H4 (cell line): ENCODE results near the gene PLEKHF1. TPM values are rescaled to one million over a fixed set of nuclear protein-coding genes. Genes with fewer than 3 reads are reported as not detected.

Experiments used
- DNase-seq: peaks from one replicate; pipeline ENCODE4 v3.0.0-alpha.2; 2015; ENCODE audit warnings: low spot score
- total RNA-seq: library from RNA; depleted of rRNA; stranded (reverse); fragments of >200 nt; shearing (Covaris generic); gene quantifications from 2 replicates; pipeline ENCODE4 v1.2.3, GENCODE V29; 2014

The PLEKHF1 gene
- total RNA-seq, 1 experiment from 2014 or later = 9.2 TPM

DNA sequence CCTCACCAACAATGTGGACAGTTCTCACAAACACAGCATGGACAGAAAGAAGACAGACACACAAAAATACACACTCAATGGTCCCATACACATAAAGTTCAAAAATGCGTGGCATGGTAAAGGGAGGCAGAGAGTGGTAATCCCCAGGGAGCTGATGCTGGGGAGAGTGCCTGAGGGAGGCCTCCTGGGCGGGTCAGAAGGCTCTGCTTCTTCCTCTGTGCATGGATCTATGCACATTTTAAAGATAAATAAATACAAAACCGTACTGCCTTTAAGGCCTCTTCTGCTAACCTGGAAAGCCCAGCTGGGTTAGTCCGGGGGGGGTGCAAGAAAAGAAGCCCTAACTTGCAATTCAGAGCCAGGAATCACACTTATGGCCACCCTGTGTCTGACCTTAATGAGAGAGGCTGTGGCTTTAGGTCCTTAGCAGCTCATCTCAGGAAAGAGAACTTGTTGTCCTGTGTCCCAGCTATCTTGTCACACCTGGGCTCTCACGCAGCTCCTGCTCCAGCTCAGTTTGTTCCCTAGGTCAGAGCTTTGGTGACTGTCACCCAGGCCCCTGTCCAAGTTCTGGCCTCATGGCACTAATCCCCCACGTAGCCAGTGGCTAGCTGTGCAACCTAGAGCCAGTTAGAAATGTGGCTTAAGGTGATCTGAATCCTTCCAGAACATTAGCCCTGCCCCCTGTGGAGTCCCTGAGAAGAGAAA, 30.7 kb upstream of the PLEKHF1 start:
- DNase-seq = no peak

DNA sequence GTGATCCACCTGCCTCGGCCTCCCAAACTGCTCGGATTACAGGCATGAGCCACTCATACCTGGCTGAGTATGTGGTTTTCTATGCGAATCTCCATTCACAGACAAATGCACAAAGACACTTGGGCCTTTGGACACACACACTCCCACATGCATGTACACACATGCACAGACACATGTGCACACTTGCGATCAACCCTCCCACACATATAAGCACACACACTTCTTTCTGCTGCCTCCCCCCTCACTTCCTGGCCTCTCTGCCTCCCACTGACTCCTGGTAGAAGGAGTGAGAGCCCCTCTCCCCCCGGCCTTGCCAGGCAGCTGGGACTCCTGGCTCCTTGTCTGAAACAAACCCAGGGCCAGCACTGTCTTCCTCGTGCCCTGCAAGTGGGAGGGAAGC, 29.3 kb upstream of the PLEKHF1 start:
- no peak for DNase-seq

DNA sequence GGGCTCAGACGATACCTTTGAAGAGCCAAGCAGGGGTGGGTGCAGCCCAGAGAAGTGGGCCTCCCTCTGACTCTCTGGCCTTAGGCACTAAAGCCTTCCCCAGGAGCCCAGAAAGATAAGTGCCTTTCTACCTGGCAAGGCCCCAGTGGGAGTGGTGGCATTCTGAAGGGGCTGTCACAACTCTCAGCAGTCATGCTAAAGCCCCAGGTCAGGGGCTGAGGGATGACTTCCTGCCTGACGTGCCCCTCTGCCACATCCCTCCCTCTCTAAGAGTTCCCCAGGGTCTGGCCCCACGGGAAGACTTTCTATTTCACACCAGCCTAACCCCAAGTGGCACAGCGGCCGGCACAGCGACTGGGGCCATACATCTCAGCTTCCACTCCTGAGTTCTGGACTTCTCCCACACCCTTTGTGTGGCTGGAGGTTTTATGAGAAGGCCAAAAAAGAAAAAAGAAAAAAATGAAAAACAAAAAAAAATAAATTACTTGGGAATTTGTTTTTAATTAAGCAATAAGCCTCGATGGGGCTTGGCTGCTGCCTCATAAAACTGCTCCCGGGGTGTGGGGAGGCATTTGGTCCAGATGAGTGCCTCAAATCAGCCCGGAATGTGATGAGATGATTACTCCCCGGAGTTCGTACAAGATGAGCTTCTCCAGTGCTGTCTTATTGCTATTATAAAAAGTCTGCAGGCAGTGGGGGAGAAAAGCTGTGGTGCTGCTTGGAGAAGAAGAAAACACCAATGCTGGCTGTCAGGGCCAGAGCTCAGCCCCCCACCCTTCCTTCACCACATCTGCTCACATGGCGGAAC, 28.5 kb upstream of the PLEKHF1 start:
- no peak for DNase-seq

DNA sequence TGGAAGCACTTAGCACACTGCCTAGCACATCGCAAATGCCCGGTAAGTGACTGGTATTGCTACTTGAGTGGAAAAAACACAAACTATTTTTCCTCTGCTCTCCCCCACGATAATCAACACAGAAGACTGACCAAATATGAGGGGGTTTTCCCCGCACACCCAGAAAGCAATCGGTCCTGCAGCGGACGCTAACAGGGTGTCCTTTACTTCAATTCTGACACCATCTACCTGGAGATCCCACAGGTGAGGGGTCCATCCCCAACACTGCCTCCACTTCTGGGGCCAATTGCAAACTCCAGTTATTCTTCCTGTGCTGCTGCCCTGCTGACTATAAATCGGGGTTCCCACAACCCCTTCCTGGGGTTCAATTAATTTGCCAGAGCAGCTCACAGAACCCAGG, 26.2 kb upstream of the PLEKHF1 start:
- no peak for DNase-seq

DNA sequence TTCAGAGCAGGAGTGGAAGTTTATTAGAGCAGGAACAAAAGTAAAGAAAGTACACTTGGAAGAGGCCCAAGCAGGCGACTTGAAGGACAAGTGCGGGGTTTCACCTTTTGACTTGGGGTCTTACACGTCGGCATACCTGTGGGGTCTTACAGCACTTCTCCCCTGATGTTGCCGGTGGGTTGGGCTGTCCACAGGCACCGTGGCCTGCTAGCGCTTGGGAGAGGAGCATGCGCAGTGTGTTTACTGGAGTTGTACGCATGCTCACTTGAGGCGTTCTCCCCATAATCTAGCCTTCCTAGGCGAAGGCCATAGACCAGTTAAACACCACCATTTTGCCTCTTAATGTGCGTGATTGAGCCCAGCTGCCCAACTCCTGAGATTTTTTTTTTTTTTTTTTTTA, 25.0 kb upstream of the PLEKHF1 start:
- no peak for DNase-seq

DNA sequence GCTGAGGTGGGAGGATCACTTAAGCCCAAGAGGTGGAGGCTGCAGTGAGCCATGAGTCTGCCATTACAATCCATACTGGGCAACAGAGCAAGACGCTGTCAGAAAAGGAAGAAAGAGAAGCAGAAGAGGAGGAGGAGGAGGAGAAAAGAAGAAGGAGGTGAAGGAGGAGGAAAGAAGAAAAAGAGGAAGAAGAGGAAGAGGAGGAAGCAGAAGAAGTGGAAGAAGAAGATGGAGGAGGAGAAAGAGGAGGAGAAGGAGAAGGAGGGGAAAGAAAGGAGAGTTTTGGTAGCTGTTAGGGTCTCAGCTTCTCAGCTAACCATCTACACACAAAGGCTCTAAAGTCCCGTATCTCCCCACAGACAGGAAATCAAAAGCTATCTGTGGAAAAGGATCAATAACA, 23.7 kb upstream of the PLEKHF1 start:
- no peak for DNase-seq

DNA sequence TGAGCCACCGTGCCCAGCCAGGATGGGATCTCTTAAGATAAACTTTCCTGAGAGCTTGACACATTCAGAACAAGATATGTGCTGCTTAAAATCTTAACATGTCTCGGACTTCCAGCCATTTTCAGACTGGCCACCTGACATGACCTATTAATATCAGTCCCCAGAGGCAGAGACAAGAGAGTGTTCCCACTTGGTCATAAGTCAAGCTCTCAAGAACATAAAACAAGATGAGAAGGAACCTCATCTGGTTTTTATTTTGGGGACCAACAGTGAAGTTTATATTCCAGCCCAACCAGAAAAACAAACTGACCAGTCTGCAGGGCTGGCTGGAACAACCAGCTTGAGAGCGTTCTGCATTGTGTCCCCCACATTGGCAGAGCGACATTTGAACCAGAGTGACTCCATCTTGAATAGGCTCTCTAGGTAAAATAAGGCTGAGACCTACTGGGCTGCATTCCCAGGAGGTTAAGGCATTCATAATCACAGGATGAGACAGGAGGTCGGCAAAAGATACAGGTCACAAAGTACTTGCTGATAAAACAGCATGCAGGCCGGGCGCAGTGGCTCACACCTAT, 21.8 kb upstream of the PLEKHF1 start:
- DNase-seq = no peak

DNA sequence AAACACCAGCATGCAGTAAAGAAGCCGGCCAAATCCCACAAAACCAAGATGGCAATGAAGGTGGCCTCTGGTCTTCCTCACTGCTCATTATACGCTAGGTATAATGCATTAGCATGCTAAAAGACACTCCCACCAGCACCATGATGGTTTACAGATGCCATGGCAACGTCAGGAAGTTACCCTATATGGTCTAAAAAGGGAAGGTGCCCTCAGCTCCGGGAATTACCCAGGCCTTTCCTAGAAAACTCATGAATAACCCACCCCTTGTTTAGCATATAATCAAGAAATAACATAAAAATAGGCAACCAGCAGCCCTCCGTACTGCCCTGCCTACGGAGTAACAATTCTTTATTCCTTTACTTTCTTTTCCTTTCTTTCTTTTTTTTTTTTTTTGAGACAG, 21.1 kb upstream of the PLEKHF1 start:
- DNase-seq = no peak

DNA sequence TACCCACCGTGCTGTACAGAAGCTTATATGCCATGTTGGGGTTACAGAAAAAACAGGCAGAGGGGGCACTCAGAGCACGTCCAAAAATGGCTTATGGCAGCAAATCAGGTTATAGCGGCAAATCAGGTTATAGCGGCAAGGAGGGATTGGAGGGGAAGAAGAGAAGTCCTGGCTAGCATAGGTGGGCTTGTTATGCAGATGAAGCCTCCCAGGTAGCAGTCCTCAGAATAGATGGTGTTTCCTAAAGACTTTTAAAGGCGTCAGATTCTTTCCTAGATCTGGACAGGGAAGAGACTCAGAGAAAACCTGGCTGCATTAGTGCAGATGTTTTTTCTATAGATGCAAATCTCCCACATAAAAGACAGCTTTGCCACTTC, 19.8 kb upstream of the PLEKHF1 start:
- no peak for DNase-seq

DNA sequence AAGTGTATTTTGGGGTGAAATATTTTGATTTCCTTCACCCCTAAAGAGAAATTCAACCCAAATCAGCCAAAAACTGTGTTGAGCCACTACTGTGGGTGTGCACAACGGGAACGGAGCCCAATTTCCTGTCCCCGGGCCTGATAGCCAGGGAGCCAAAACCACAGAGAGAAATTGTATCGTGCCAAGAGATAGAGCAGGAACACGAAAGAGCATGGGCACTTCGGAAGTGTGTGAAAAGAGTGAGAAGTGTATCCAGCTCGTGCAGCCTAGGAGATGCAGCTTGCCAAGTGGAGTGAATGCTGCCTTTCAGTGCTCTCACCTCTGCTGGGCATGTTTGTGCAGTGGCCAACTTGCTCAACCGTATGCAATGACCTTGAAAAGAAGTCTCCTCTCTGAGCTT, 19.4 kb upstream of the PLEKHF1 start:
- peak; percentile 71 for DNase-seq

DNA sequence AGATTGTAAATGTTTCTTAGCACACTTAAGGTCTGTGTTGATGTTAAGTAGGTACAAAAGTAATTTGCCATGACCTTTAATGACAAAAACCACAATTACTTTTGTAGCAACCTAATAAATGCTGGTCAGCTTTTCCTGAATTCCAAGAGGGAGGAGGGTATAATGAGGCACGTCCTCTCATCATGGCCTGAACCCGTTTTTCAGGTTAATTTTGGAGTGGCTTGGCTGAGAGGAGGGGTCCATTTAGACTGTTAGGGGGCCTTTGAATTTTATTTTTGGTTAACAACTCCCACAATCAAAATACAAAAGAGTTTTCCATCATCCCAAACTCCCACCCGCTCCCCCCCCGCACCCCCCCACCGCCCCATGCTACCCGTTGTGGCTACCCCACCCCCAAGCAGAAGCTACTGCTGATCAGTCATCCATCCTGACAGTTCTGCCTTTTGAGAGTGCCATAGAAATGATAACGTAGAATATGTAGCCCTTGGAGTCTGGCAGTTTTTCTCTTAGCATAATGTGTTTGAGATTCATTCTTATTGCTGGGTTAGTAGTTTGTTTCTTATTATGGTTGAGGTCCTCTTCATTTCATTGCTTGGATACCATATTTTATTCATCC, 14.4 kb upstream of the PLEKHF1 start:
- DNase-seq = no peak

DNA sequence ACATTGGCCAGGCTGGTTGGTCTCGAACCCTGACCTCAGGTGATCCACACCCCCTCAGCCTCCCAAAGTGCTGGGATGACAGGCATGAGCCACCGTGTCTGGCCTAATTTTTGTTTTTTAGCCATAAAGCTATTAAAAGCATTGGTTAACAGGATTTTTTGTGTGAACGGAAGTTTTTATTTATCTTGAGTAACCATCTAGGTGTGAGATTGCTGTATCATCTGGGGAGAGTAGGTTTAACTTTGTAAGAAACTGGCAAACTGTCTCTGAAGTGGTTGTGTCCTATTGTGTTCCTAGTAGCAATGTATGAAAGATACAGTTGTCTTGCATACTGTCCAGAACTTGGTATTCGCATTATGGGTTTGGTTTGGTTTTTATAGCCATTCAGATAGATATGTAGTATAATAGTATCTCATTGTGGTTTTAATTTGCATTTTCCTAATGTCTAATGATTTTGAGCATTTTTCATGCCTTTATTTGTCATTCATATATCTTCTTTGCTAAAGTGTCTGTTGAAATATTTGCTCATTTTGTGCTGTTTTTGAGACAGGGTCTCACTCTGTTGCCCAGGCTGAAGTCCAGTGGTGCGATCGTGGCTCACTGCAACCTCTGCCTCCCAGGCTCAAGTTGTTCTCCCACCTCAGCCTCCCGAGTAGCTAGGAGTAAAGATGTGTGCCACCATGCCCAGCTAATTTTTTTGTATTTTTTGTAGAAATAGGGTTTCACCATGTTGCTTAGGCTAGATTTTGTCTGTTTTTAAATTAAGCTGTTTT, 13.5 kb upstream of the PLEKHF1 start:
- DNase-seq = no peak

DNA sequence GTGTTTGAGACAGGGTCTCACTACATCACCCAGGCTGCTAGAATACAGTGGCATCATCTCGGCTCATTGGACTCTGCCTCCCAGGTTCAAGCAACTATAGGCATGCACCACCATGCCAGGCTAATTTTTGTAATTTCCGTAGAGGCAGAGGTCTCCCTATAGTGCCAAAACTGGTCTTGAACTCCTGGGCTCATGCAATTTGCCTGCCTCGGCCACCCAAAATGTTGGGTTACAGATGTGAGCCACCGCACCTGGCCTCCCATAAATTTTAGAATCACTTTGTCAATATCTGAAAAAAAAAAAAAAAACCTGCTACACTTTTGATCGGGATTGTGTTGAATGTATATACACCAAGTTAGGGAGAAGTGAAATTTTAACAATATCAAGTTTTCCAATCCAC, 11.9 kb upstream of the PLEKHF1 start:
- DNase-seq = no peak

DNA sequence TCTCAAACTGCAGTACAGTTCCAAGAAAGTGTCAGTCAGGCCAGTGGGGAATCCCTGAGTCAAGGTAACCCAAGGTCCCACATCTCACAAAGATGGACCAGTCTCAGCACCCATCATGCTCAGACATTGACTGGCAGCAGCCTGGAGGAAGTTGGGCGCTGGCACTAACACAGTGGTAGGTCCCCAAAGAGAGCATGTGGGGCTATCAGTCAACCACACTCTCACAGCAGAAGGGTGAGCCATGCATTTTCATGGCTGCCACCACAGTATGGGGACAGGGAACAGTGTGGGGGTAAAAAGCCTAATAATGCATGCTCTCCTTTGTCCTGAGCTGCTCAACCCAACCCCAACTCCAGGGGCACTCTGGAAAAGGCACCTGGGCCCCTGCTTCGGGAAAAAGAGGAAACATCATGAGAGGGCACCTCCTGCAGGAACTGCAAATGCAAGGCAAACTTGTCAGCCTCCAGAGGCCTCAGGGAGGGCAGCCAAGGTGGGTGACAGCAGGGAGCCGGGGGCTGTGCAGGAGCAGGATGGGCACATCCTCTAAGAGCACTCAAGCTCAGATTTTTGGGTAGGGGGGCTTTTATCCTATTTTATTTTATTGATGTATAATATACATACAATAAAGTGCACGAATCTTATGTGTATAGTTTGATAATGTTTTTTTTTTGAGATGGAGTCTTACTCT, 9.5 kb upstream of the PLEKHF1 start:
- DNase-seq = no peak

DNA sequence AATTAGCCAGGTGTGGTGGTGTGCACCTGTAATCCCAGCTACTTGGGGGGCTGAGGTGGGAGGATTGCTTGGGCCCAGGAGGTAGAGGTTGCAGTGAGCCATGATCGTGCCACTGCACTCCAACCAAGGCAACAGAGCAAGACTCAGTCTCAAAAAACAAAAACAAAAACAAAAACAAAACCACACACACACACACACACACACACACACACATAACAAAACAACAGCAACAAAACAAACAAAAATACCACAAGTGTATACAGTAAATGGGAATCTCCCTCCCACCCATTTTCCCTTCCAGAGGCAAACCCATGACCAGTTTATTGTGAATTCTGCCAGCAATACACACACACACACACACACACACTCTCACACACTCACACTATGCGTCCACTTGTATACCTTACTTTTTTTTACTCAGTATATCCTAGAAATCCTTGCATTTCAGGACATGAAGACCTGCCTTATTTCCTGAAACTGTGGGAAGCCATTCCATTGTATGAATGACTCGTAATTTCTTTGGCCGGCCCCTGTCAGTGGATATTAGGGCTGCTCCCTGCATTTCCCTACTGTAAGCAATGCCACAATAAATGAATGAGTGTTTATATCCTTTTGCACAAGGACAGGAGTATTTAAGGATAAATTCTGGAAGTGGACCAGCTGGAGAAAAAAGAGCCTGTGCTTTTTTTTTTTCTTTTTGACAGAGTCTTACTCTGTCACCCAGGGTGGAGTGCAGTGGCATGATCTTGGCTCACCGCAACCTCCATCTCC, 6.9 kb upstream of the PLEKHF1 start:
- no peak for DNase-seq

DNA sequence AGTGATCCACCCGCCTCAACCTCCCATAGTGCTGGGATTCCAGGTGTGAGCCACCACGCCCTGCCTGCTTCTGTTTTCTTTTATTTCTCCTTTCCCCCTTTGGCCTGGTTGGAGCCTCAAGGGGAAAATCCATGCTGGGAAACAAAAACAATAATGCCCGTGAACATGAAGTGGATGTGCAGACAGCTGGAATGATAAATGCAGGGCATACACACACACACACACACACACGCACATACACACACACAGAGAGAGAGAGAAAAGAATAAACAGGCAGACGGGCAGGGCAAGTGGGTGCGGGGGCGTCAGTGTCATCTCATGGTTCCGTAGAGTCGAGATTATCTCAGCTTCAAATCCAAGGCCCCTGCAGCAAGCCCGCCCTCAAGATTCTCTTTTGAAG, 4.4 kb upstream of the PLEKHF1 start:
- no peak for DNase-seq

DNA sequence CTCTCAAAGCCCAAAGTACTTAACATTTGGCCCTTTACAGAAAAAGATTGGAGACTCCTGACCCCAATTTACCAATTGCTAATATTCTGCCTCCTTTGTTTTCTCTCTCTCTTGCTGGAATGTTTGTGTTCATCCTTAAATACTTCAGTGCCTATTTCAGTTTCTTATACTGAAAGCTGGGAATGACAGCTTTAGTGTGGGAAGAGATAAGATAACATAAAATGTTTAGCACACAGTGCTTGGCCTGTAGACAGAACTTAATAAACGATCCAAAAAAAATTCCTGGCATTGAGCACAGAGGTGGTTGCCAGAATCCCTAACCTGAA, 3.0 kb upstream of the PLEKHF1 start:
- DNase-seq = no peak

DNA sequence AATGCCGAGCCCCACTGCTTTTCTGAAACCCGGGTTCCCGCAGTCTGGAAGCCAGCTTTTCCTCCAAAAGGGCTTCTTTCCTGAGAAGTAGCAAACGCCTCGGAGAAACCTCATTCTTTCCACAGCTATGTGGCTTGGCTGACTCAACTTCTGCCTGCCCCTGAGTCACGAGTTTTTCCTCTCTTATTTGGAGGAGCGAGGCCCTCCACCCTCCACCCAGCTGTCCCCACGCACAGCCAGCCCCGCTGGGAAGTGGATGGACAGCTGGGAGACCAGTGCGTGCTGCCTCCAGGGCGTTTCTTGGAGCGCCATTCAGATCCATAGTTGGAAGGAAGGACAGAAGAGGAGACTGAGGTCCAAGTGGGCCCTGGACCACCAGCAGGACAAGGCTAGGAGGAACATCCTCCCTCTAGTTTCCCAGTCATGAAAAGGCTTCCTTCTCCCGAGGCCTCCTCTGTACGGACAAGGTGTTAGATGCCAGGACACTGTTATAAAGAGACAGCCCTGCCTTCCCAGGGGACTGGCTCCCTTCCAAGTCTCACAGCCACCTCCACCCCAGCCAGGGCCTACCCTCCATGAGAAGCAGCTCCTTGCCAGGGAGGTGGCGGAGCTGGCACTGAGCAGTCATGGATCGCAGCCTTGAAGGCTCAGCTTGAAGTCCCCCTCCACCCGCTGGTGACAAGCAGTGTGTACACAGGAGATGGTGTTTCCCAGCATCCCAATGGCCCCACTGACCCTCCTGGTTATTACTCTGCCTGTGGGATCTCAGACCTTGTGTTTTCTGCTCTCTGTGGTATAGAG, 2.5 kb upstream of the PLEKHF1 start:
- peak; percentile 72 for DNase-seq

DNA sequence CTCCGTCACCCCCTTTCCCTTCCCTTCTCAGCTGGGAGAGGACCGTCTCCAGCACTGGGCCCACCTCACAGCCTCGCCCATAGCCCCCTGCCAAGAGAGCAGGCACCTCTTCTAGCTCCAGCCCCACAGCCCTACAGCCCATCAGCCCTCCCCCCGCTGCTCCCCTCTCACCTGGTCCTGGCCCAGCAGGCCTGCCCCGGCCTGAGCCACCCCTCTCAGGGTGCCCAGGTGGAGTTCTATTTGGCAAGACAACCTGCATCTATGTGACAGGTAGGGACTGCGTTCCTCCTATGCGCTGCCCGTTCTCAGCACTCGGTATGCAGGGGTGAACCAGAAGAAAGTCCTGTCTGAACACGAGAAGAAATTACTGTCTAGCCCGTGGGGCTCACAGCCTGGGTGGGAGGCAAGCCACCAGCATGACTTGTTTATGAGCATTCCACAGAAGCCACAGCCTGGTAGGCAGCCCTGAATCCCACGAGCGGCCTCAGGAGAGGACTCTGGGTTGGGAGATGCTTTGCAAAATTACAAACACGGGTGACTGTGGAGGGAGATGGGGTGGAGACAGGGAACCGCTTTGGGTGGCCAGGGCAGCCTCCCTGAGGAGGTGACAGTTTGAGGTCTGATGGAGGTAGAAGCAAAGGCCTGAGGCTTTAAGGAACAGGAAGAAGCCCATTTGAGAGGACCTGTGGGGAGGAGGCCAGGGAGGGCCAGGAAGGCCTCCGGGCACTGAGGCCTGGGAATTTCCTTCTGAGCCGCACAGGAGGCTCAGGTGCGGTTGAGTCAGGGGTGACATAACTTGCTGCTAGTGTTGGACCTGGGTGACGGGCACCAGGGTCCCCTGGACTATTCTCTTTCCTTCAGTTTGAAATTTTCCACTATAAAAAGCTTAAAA, 1.2 kb upstream of the PLEKHF1 start:
- no peak for DNase-seq
